Bronchial epithelial cell (primary cell): ENCODE data around the gene TFCP2. TPM values are rescaled to one million over a fixed set of nuclear protein-coding genes. Genes with fewer than 3 reads are reported as not detected.

Experiments used
- DNase-seq: peaks from one replicate; pipeline ENCODE4 v3.0.0-alpha.2; 2010; ENCODE audit warnings: low read depth
- FAIRE-seq: peaks from 2 replicates; lab custom pipeline; 2011; peaks lifted over from hg19 to GRCh38; lab: Jason Lieb, UNC
- H3K27me3 ChIP-seq: 2 replicates; pipeline ENCODE4 v1.5.1; 2011; ENCODE audit warnings: low read length; ENCODE audit not compliant: control insufficient read depth, insufficient read depth
- H3K36me3 ChIP-seq: 2 replicates; pipeline ENCODE4 v1.5.1; 2011; ENCODE audit warnings: low read length; ENCODE audit not compliant: control insufficient read depth, insufficient read depth
- H3K4me3 ChIP-seq: 2 replicates; pipeline ENCODE4 v1.5.1; 2011; ENCODE audit warnings: mild to moderate bottlenecking, low read depth, low read length, control low read depth
- total RNA-seq: library from RNA; depleted of rRNA; stranded (reverse); fragments of >200 nt; gene quantifications from 2 replicates; pipeline ENCODE4 v1.2.1, GENCODE V29; 2014
- TF ChIP-seq, protein P1 (sequence below): IDR thresholded peaks from 2 replicates; pipeline ENCODE4 v1.5.1; 2011; ENCODE audit warnings: mild to moderate bottlenecking, moderate library complexity, low read length, control low read depth, inconsistent platforms; ENCODE audit not compliant: insufficient read depth, severe bottlenecking

TFCP2 gene
- total RNA-seq, 1 donor from 2014 or later, result 7.1 TPM

- DNase-seq (no peak), FAIRE-seq (no peak)
- Histone ChIP-seq H3K36me3 (no peaks in the 10 kb centered on the region), H3K27me3 (no peaks in the 10 kb centered on the region), H3K4me3 (no peak overlapping the region)
- TF ChIP-seq, protein P1, sequence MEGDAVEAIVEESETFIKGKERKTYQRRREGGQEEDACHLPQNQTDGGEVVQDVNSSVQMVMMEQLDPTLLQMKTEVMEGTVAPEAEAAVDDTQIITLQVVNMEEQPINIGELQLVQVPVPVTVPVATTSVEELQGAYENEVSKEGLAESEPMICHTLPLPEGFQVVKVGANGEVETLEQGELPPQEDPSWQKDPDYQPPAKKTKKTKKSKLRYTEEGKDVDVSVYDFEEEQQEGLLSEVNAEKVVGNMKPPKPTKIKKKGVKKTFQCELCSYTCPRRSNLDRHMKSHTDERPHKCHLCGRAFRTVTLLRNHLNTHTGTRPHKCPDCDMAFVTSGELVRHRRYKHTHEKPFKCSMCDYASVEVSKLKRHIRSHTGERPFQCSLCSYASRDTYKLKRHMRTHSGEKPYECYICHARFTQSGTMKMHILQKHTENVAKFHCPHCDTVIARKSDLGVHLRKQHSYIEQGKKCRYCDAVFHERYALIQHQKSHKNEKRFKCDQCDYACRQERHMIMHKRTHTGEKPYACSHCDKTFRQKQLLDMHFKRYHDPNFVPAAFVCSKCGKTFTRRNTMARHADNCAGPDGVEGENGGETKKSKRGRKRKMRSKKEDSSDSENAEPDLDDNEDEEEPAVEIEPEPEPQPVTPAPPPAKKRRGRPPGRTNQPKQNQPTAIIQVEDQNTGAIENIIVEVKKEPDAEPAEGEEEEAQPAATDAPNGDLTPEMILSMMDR, result no peak
Observed at GRCh38 chr12:51208016-51208660, 35.2 kb upstream of the TFCP2 start.

DNA sequence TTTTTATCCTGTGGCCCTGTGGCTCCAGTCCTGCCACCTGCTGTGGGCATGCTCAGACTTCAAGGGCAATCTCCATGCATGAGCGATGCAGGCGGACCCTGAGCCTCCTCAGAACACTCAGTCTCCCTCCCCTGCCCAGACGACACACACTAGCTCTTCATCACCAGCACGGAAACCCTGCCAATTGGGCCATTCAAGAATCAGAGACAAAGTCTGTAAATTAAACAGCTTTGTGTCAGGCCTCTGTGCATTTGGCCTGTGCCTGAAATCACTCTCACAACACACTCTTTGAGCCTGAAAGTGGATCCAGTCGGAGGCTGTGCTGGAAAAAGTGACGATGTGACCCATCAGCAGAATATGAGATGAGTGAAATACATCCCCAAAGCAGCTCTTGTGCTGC lies 32.4 kb upstream of the TFCP2 start:
- DNase-seq, result no peak
- H3K36me3 ChIP-seq, result no peaks in the 10 kb centered on the region
- FAIRE-seq, result no peak
- H3K4me3 ChIP-seq, result no peak overlapping the region
- TF ChIP-seq, protein P1, result no peak
- no peaks in the 10 kb centered on the region for H3K27me3 ChIP-seq

DNA sequence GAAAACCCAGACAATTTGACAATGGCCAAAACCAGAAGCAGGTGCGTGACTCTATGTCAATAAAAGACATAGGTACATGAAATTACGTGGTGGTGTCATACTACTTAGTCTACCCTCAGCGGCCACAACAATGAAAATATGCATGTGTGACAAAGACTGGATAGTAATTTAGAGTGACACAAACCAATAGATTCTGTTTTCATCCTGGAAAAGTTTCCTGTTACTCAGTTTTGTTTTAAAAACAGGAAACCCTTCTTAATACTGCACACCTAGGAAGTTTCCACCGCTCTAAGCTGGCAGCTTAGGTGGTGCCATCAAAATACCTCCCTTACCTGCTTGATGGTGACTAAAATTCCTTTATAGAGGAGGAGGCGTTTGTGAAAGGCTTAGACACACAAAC lies 29.8 kb upstream of the TFCP2 start:
- TF ChIP-seq, protein P1, result no peak
- DNase-seq (no peak), FAIRE-seq (no peak)
- Histone ChIP-seq H3K36me3 (no peaks in the 10 kb centered on the region), H3K27me3 (no peaks in the 10 kb centered on the region), H3K4me3 (no peak overlapping the region)

- Histone ChIP-seq H3K36me3 (no peaks in the 10 kb centered on the region), H3K27me3 (no peaks in the 10 kb centered on the region), H3K4me3 (no peak overlapping the region)
- DNase-seq, result no peak
- TF ChIP-seq, protein P1, result no peak
- FAIRE-seq, result no peak
Observed at GRCh38 chr12:51200806-51201205, 27.9 kb upstream of the TFCP2 start.

- peak; percentile 43 for FAIRE-seq
- no peak for DNase-seq
- H3K36me3 ChIP-seq, result no peaks in the 10 kb centered on the region
- TF ChIP-seq, protein P1, result no peak
- H3K4me3 ChIP-seq, result no peak overlapping the region
- no peaks in the 10 kb centered on the region for H3K27me3 ChIP-seq
Observed at GRCh38 chr12:51200156-51200555, 27.2 kb upstream of the TFCP2 start.
